Sigmoid colon (tissue), 7 donors: ENCODE results near the gene MRPL40. TPM values are rescaled to one million over a fixed set of nuclear protein-coding genes. Genes with fewer than 3 reads are reported as not detected.

Source experiments
- DNase-seq: peaks from one replicate; pipeline ENCODE4 v3.0.0-alpha.2; 2019
- H3K27ac ChIP-seq, 4 donors: fragments of 200-600 bp; sonication (generic); one replicate each; pipeline ENCODE4 v1.5.1; 2016 to 2019; ENCODE audit warnings: mild to moderate bottlenecking in 1 of 4
- H3K27me3 ChIP-seq, 3 donors: fragments of 200-600 bp; sonication (generic); one replicate each; pipeline ENCODE4 v1.5.1; 2019; ENCODE audit warnings: mild to moderate bottlenecking in 1 of 3
- H3K36me3 ChIP-seq, 4 donors: fragments of 200-600 bp; sonication (generic); one replicate each; pipeline ENCODE4 v1.5.1; 2016 to 2019
- H3K4me1 ChIP-seq, 4 donors: fragments of 200-600 bp; sonication (generic); one replicate each; pipeline ENCODE4 v1.5.1; 2017 to 2019
- H3K4me3 ChIP-seq, 4 donors: fragments of 200-600 bp; sonication (generic); one replicate each; pipeline ENCODE4 v1.5.1; 2017 to 2019; ENCODE audit warnings: mild to moderate bottlenecking in 2 of 4, moderate library complexity in 1 of 4
- H3K9me3 ChIP-seq, 4 donors: fragments of 200-600 bp in 3 of 4; sonication (generic) in 3 of 4; one replicate each; pipeline versions ENCODE4 v1.5.1 to v1.6.1; 2013 to 2019
- CTCF ChIP-seq, 4 experiments: fragments of 450-650 bp in 3 of 4; fragments of 200-600 bp in 1 of 4; IDR thresholded peaks; one replicate each; pipeline ENCODE4 v1.5.1; 2016 to 2019; ENCODE audit warnings: antibody characterized with exemption in 4 of 4, mild to moderate bottlenecking in 3 of 4, moderate library complexity in 2 of 4
- EP300 ChIP-seq, 4 donors: sonication (generic); formaldehyde crosslinking; IDR thresholded peaks; one replicate each; pipeline ENCODE4 v1.6.1; 2017; ENCODE audit warnings: antibody characterized with exemption in 4 of 4
- POLR2A ChIP-seq, 2 donors: fragments of 450-650 bp; IDR thresholded peaks; one replicate each; pipeline ENCODE4 v1.6.1; 2016; ENCODE audit warnings: antibody characterized with exemption in 2 of 2, mild to moderate bottlenecking in 2 of 2, moderate library complexity in 2 of 2
- POLR2AphosphoS5 ChIP-seq, 4 donors: sonication (generic); formaldehyde crosslinking; IDR thresholded peaks; one replicate each; pipeline ENCODE4 v1.6.1; 2017; ENCODE audit warnings: antibody characterized with exemption in 4 of 4
- WGBS, 2 donors: extraction: QIAGEN DNeasy Blood & Tissue Kit; methylation state at CpG; one replicate each; pipeline ENCODE4 v1.1.7; 2013; 5-methylcytosine and 5-hydroxymethylcytosine counted together
- intact Hi-C: fragments of 100-400 bp; cut with DNase I; formaldehyde crosslinking; loops from one replicate; pipeline ENCODE4 v1.15.1; 2023
- polyA plus RNA-seq, 3 donors: library from polyadenylated mRNA; stranded (reverse); fragments of 200-250 nt; gene quantifications; one replicate each; pipeline ENCODE4 v1.2.3, GENCODE V29; 2013
- total RNA-seq, 4 donors: library from RNA; depleted of rRNA; stranded (reverse); fragments of >200 nt; gene quantifications; one replicate each; pipeline ENCODE4 v1.1.0, GENCODE V29; 2016
- donor health status: healthy with polysubstance abuse.
- donor health status: Bipolar disorder and iron deficiency.
- donor health status: healthy.

The MRPL40 gene
- total and polyA plus RNA-seq, 7 donors, result 19.5 to 32.4 (median 30.1) TPM

GRCh38 chr22:19455033-19455432 lies 22.7 kb downstream of the MRPL40 start:
- H3K4me3 ChIP-seq, result no peak overlapping the region
- peaks cover 34 to 100% (median 49%) of the 10 kb centered on the region in 4 donors for H3K36me3 ChIP-seq
- DNase-seq, result no peak
- intact Hi-C loops, result no loop called here
- H3K27me3 ChIP-seq, result no peaks in the 10 kb centered on the region
- H3K27ac ChIP-seq, result no peak overlapping the region
- 98 to 99% methylated on average over 2 of the region's 2 CpGs for WGBS, 2 donors
- no peaks in the 10 kb centered on the region for H3K9me3 ChIP-seq
- no peaks in the 10 kb centered on the region for H3K4me1 ChIP-seq
- no peak for TF ChIP-seq POLR2A (IDR thresholded peaks at IDR 0.05)

GRCh38 chr22:19455585-19456370 lies 23.4 kb downstream of the MRPL40 start:
- Histone ChIP-seq H3K27me3 (no peaks in the 10 kb centered on the region), H3K36me3 (peaks cover 34 to 98% (median 49%) of the 10 kb centered on the region in 4 donors), H3K9me3 (no peaks in the 10 kb centered on the region), H3K4me1 (no peaks in the 10 kb centered on the region), H3K27ac (no peak overlapping the region), H3K4me3 (no peak overlapping the region)
- DNase-seq, result no peak
- WGBS, 2 donors, result 78 to 90% methylated on average over 4 of the region's 4 CpGs
- intact Hi-C loops, result no loop called here
- TF ChIP-seq POLR2A (IDR thresholded peaks at IDR 0.05) (no peak), POLR2AphosphoS5 (IDR thresholded peaks at IDR 0.05) (no peak), EP300 (IDR thresholded peaks at IDR 0.05) (no peak), CTCF (IDR thresholded peaks at IDR 0.05) (no peak)

GRCh38 chr22:19456541-19456940 lies 24.2 kb downstream of the MRPL40 start:
- Histone ChIP-seq H3K4me1 (no peaks in the 10 kb centered on the region), H3K36me3 (peaks cover 34 to 98% (median 52%) of the 10 kb centered on the region in 4 donors), H3K9me3 (no peaks in the 10 kb centered on the region), H3K4me3 (no peak overlapping the region), H3K27me3 (no peaks in the 10 kb centered on the region), H3K27ac (no peak overlapping the region)
- TF ChIP-seq CTCF (IDR thresholded peaks at IDR 0.05), result no peak
- no peak for TF ChIP-seq POLR2A (IDR thresholded peaks at IDR 0.05)
- no peak for TF ChIP-seq EP300 (IDR thresholded peaks at IDR 0.05)
- TF ChIP-seq POLR2AphosphoS5 (IDR thresholded peaks at IDR 0.05), result no peak
- WGBS, 2 donors, result 95 to 96% methylated on average over 10 of the region's 10 CpGs
- intact Hi-C loops, result no loop called here
- no peak for DNase-seq

GRCh38 chr22:19457828-19458428 lies 25.6 kb downstream of the MRPL40 start:
- H3K9me3 ChIP-seq, result no peaks in the 10 kb centered on the region
- peaks cover 34 to 92% (median 49%) of the 10 kb centered on the region in 4 donors for H3K36me3 ChIP-seq
- no peak for DNase-seq
- no peak overlapping the region for H3K27ac ChIP-seq
- no peak overlapping the region for H3K4me3 ChIP-seq
- H3K27me3 ChIP-seq, result no peaks in the 10 kb centered on the region
- 95 to 96% methylated on average over 8 of the region's 8 CpGs for WGBS, 2 donors
- TF ChIP-seq POLR2A (IDR thresholded peaks at IDR 0.05) (no peak), POLR2AphosphoS5 (IDR thresholded peaks at IDR 0.05) (no peak), EP300 (IDR thresholded peaks at IDR 0.05) (no peak), CTCF (IDR thresholded peaks at IDR 0.05) (no peak)
- intact Hi-C loops, result no loop called here
- no peaks in the 10 kb centered on the region for H3K4me1 ChIP-seq

GRCh38 chr22:19460036-19460435 lies 27.7 kb downstream of the MRPL40 start:
- H3K9me3 ChIP-seq, result no peaks in the 10 kb centered on the region
- no peak overlapping the region for H3K27ac ChIP-seq
- intact Hi-C loops, result no loop called here
- H3K36me3 ChIP-seq, result peaks cover 33 to 92% (median 42%) of the 10 kb centered on the region in 4 donors
- WGBS, 2 donors, result 59 to 80% methylated on average over 2 of the region's 2 CpGs
- no peaks in the 10 kb centered on the region for H3K4me1 ChIP-seq
- no peak for TF ChIP-seq POLR2A (IDR thresholded peaks at IDR 0.05)
- TF ChIP-seq POLR2AphosphoS5 (IDR thresholded peaks at IDR 0.05), result no peak
- no peak for TF ChIP-seq EP300 (IDR thresholded peaks at IDR 0.05)
- no peak for TF ChIP-seq CTCF (IDR thresholded peaks at IDR 0.05)
- no peak for DNase-seq
- H3K27me3 ChIP-seq, result no peaks in the 10 kb centered on the region
- no peak overlapping the region for H3K4me3 ChIP-seq
